Activated T-cell treated with anti-CD3 and anti-CD28 coated beads, Interleukin-2, amount 50 U/mL, for 1 hour (primary cell): Measurements from ENCODE around the gene THUMPD3.
A peak's percentile ranks its signal among the peaks of the same experiment; 100 is the strongest.

Source experiments
- DNase-seq: peaks from one replicate; pipeline ENCODE4 v3.0.0-alpha.2; 2020

Gene THUMPD3, protein sequence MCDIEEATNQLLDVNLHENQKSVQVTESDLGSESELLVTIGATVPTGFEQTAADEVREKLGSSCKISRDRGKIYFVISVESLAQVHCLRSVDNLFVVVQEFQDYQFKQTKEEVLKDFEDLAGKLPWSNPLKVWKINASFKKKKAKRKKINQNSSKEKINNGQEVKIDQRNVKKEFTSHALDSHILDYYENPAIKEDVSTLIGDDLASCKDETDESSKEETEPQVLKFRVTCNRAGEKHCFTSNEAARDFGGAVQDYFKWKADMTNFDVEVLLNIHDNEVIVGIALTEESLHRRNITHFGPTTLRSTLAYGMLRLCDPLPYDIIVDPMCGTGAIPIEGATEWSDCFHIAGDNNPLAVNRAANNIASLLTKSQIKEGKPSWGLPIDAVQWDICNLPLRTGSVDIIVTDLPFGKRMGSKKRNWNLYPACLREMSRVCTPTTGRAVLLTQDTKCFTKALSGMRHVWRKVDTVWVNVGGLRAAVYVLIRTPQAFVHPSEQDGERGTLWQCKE

DNA sequence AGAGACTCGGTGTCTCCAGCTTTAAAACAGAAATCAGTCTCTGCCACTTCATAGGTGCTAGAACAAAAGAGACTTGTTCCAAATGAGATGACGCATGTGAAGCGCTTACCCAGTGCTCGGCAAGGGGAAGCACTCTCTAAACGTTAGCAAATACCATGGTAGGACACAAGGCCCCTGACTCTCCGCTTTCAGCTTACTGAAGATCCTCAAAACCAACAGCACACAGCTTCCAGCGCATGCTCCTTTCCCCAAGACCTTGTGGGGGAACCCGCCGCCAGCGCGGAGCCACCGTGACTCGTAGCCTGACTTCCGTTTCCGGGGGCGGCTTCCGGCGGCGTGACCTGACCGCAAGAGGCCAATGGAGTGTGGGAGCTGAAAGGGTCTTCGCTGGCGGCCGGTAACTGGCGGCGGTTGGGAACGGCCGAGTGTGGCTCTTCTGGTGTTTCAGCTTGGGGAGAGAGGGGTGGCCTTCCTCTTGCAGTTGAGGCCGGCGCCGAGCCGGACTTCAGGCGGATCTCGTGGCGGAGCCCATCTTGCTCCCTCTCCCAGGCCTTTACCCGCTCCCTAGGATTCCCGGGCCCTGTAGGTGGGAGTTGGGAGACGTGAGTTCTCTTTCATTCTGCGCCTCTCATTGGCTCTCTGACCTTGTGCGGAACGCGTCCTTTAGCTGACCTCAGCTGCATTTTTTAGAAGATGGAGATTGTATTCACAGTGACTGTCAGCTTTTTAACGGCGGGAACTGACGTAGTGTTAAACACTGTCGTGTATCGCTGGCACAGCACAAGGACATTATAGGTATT, at the start of gene THUMPD3:
THUMPD3 (plus strand) TSS at position 324 of the 800 bp plus-strand sequence. CDS start 2,015 bp downstream, outside the sequence.
- DNase-seq, result peak; percentile 87

DNA sequence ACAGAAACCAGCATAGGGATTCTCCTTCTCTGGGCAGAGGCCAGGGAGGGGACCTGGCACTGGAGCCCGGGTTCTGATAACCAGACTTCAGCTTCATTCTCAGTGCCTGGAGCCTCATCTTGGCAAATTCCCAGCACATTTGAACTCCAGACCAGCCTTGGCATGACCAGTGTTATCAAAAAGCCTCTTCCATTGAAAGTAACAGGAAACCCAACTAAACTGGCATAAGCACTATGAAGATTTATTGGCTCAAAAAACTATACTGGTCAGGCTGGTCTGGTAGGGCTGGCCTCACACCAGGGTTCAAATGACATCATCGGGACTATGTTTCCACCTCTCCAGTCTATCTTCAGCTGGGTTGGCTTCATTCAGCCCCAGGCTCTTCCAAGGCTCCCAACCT, 48.1 kb upstream of the THUMPD3 start:
- DNase-seq, result no peak

DNA sequence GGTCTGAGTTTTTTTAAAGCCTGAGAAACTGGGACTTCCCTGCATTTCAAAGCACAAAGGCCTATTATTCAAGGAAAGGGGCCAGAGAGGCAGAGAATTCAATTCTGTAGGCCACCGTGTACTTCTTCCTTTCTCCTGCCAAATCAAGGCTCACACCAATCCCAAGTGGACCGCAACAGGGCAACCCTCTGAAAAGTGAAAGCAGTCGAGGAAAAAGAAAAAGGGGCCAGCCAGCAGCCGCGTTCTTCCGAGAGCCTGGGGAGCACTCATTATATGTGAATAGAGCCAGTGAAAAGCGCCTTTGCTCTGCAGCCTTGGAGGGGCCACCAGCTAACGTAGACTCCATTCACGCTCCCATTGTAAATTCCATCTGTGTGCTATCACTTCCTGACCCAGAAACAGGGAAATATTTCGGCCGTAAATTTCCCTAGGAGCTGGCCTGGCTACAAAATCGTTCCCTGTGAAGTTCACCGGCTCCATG, 45.9 kb upstream of the THUMPD3 start:
- no peak for DNase-seq

DNA sequence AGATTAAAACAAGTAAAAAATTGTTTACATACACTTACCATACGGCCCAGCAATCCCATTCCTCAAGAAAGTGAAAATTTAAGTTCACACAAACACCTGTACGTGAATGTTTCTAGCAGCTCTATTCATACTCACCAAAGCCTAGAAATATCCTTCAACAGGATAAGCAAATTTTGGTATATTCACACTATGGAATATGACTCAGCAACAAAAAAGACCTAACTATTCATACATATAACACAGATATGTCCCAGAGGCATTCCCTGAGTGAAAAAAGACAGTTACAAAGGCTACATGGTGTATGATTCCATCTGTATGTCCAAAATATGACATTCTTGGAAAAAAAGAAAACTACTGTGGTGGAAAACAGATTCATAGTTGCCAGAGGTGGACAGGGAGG, 40.1 kb upstream of the THUMPD3 start:
- no peak for DNase-seq

DNA sequence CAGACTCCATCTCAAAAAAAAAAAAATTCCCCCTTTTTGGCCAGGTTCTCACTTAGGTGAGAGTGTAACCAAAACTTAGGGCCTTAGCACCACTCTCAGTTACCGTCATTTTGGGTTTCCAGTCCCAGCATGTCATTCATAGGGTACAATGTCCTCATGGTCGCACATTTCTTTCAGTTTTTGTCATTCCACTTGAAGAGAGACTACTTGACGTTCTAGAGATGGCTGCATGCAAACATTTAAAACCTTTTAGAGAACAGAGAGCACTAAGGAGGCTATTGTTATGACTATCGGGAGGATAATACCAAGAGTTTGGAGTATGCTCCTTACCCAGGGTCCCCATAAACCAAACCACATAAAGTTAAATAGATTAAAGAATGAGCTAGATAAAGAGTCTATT, 37.9 kb upstream of the THUMPD3 start:
- DNase-seq, result no peak

DNA sequence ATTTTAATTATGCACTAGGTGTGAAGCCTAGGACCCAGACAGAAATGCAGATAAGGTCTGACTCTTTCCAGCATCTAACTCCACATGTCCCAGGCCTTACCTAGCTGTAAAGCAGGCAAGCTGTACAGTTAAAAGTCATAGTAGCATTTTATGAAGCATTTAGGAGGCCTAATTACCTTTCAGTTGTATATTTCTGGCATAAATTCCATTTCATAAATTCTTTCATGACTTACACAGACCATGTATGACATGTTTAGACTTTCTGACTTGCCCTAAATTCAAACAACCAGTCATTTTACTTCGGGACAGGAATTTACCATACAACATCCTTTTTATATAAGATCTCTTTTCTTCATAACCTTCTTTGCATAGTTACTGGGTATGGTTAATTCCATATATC, 35.3 kb upstream of the THUMPD3 start:
- no peak for DNase-seq

DNA sequence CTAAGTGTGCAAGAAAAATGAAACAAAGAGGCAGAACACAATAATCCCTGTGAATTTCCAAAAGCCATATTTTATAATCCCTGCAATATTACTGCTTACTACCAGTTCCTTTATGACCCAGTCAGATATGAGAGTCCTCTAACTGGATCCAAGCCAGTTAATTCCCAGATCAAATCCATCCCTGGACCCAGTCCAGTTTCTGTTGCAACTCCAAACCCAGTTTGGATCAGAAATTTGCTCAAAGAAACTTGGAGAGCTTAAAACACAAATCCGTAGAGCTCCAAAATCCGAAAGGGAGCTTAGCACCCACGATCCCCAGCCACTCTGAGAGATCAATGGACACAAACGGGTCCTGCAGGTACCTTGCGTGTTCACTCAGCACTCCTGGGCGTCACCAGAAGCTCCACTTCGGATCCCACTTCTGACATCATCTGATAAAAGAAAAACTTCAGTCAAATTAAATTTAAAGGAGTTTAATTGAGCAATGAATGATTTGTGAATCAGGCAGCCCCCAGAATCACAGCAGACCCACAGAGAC, 32.6 kb upstream of the THUMPD3 start:
- no peak for DNase-seq

DNA sequence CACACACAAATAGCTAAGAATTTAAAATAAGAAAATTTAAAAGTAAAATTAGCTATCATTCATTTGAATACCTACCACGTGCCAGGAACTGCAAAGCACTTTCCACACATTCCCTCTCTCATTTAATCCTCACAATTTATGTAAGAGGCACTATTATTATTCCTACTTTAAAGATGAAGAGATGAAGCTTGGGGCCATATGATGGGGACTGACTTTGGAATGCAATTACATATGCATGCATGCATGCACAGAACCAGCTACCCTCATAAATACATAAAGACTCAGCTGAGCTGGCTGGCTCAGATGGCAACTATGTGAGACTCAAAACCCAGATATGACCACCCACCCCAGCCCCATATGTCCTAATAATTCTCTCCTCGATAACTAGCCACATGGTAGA, 31.7 kb upstream of the THUMPD3 start:
- no peak for DNase-seq

DNA sequence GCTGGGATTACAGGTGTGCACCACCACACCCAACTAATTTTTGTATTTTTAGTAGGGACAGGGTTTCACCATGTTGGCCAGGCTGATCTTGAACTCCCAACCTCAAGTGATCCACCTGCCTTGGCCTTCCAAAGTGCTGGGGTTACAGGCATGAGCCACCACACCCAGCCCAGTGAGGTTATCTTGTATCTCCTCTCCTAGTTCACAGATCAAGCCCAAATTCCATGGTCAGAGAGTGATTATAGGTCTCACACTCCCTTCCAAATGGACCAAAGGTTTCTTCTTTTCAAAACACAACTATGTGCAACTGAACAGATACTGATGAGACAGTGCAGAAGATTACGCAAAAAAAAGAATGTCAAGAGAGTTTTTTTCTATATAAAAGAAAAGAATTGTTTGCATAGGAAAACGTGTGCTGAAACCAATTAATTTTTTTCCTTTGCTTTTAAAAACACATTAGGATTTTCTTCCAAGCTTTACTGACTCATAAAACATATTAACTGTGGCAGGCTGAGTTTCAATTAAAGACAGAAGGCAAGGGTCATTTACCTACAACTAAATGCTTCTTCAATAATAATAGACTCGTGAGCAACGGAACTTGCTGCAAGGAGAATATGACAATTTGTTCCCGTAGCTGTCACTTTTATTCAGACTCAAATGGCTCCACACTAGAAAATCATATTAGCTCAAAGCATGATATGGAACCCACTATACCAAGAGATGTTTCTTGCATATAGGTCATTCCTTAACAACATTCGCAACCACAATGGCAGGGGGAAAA, 30.4 kb upstream of the THUMPD3 start:
- no peak for DNase-seq

DNA sequence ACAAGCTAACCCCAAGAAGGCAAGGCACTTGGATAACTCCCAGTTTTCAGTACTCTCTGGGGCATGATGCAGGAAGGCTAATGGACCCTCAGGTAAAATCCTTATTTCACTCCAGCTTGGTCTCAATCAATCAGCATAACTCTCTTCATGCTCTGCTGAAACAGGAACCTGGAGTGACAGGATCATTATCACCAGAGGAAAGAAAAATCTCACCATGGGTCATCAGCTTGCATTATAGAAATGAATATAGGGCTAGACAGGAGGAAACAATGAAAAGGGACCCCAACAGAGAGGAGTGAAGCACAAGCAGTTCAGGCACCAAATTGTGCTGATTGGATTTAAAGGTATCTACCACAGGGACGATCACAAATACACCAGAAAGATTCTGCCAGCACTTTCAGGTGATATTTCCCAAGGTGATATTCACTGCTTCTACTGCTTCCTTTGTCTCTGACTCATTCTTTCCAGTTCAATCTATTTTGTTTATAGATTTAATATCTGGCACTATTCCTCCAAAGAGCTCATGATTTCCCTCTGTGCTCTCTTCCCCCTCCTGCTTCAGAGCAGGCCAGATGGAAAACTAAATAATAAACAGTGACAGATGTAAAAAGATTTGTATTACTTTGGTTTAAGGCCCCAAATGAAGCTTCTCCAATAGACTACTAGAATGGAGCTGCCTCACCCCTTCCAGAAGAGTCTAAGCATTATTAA, 22.9 kb upstream of the THUMPD3 start:
- DNase-seq, result no peak

DNA sequence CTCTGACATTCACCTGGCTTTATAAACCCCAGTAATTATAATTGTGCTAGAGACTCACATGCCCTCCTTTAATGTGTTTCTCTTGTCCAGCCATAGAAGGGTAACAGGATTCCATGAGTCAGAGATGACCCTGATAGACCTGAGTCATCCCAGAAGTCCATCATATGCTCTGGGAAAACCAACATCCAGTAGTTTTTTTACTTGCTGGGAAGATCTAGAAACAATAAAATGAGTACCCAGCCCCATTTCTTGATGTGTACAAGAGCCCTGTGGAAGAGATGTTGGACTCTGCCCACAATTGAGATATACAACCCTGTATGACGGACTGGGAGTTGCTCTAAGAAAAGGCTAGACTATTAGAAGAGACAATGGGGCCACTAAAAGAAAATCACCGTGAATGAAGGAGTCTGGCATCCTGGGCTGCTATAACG, 22.4 kb upstream of the THUMPD3 start:
- no peak for DNase-seq

DNA sequence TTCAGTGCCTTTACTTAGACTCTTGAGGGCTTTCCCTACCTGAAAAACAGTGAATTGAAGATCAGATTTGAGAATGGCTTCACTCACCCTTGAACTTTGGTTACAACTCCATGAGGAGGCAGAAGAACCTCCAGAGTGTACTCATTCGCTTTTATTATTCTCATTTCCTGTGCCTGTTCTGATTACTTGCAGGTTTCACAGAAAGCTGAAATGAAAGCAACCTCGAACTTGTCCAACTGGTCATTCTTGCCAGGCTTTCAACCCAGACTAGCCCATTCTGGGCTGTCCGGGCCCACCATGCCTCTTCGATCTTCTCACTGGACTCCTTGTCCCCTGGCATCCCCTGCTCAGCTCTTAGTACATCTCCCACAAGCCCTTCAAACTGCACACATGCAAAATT, 20.2 kb upstream of the THUMPD3 start:
- no peak for DNase-seq

DNA sequence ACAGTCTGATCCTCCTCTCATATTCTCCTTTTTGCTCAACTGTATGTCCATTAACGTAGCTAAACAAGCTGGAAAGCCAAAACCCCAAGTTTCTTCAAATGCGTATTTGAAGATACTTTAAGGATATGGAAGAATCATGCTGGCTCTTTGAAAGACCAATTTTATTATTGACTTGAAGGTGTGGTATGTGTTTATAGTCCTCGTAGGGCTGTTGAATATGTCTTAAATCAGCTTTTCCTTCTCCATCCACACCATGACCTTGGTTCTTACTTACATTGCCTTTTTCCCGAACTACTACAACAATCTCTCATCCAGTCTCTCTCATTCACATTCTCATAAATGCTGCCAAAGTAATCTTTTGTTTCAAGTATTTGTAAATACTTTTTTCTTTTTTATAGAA, 19.7 kb upstream of the THUMPD3 start:
- DNase-seq, result no peak

DNA sequence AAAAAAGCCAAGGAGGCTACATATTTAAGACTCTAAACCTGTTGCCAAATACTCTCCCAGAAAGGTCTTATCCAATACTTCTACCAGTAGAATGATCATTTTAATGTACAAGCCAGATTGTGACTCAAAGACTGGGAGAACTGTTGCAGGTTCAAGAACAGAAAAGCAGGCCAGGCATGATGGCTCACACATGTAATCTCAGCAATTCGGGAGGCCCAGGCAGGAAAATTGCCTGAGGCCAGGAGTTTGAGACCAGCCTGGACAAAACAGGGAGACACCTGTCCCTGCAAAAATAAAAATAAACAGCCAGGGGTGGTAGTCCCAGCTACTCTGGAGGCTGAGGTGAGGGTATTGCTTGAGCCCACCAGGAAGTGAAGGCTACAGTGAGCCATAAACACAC, 17.8 kb upstream of the THUMPD3 start:
- DNase-seq, result no peak

DNA sequence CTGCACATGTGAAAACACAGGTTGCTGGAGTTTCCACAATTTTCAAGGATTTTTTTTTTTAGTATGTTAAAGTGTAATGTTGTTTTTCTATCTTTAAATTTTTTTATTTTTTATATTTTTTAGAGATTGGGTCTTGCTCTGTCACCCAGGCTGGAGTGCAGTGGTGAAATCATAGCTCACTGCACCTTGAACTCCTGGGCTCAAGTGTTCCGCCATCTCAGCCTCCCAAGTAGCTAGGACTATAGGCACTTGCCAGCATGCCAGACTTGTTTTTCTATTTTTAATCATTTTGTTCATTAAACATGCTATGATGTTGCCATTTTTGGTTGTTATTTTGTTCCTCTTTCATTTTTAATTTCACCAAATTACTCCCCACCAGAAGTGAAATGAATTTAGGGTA, 16.7 kb upstream of the THUMPD3 start:
- DNase-seq, result no peak

DNA sequence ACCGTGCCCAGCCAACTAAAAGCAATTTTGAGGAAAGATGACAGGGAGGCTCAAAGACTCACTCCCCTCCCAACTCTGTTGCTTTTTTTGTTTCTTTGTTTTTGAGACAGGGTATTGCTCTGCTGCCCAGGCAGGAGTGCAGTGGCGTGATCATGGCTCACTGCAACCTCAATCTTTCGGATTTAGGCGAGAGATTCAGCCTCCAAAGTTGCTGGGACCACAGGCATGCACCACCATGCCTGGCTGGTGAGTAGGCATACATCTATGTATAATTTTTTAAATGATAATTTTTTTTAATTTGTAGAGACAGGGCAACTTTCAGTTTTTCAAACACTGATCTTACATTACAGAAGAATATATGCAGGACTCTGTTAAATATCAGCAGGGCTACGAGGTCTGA, 15.8 kb upstream of the THUMPD3 start:
- DNase-seq, result no peak

DNA sequence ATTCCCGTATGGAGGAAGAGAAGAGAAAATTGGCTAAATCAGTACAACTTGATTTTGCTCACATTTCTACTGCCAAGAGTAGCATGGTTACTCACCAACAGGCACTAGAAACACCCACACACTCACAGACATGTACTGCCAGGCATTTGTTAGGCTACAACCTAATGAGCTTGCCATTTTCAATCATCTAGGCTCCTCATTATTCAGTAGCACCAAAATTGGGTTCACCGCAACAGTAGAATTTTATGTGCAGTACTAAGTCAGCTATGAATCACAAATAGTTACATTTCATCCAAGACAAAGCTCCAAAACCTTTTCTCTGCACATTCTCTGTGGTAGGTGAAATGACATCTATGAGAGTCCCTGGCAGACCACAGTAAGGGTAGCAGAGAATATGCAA, 15.0 kb upstream of the THUMPD3 start:
- DNase-seq, result no peak

DNA sequence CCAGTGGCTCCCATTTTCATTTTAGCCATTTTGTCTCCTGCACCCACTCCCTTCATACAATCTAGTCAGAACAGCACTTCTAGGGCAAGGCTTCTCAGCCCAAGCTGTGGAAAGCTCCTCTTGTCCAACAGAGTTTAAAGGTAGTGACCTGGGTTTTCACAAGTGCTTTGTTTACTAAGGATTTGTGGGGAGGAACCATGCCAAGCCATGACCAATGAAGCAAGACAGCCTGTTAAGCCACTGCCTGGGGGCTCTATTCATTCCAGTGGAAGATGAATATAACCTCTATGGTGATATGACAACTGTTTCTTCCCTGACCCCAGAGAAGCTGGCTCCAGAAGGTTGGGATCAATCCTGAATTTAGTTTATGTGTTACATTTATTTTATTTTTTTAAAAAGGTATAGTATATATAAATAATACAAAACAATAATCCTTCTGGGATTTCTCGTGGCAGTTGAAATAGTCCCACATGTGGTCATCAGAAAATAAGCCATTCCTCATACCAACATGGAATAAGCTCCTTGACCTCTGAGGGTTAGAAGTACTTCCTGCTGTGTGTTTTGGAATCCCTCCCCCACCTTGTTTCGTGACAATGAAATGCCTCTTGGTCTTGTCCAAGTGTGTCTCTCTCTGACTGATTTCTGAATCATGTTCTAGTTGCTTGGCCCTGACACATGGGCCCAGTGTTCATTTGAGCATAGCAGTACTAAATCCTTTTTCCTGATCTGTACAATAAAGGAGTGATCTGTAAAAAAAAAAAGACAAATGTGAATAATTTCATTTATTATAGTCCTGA, 13.3 kb upstream of the THUMPD3 start:
- DNase-seq, result no peak

DNA sequence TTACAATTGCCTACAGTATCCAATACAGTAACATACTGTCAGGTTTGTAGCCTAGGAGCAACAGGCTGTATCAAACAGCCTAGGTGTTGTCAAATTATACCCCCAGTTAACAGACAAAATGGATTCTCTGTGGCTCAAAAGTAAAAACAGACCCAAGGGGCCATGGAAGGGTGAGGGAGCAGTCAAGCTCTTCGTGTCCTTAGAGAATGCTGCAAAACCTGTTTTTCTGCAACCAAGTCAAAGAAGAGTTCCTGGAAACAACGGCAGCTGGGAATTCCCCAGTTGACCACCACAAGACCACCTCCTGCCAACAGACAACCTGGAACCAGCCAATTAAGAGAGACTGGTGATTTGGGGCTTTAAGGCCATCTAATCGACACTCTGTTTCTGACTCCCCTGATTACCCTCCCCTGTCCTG, 11.1 kb upstream of the THUMPD3 start:
- DNase-seq, result no peak

DNA sequence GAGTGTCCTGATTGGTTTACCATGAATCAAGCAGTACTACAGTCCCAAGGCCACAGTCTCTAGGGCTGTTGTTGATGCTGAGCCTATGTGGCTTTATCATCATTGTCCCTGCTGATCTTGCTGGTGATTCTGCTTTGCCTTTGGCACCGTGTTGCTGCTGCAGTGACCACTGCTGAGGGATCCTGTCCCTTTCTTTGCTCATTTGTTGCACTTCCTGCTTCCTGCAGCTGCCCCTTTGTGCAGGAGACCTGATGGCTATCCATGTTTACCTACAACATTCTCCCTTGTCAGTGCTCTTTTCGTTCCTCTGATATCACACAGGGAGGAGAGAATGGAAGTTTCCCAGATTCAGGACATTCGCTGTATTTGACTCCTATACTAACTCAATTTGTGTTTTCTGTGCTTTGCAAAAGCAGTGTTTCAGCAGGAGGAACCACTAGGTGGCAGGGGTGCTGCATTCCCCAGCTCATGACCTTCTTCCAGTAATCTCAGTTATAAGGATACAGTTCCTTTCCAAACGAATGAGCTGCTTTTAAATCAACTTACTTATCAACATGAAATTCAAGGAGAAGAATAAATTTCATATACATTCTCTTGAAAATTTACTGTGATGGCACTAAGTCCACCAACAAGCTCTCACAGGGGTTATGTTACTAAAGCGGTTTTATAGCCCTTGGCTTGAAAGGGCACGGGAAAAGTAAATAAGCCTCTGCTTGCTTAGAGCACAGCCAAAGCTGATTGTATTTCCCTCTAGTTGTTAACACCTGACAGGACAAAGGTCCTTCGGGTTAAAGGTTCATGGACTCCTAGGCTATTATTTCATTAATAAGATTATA, 9.7 kb upstream of the THUMPD3 start:
- peak; percentile 59 for DNase-seq
